Amniotic stem cell (primary cell): ENCODE measurements around the gene MAOB.

Source experiments
- DNase-seq: peaks from one replicate; lab custom pipeline; 2025; lab: John Stamatoyannopoulos, UW

Gene MAOB

DNA sequence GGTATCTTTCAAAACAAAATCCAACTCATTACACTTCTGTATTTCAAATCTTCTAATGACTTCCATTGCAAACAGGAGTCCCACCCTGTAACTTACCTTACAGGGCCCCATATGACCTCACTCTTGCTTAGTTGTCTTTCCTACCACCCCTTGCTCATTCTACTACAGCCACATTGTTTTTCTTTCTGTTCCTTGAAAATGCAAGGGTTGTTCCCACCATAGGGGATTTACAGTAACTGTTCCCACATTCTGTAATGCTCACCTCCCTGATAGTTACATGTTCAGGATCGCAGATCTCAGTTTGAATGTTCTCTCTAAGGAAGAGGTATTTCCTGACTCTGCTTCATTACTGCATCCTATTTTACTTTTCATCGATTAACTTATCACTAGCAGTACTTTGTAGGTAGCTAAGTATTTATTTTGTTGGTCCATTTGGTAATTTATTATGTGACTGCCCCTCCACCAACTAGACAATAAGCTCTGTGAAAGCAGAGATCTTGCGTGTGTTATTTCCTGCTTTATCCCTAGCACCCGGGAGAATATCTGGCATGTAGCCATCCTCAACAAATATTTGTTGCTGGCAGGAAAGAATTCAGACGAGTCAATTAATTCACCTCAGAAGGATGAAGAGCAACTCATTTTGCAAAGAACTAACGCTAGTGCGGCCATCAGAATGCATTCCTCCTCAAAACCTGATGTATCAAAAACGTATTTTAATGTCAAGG, 21.4 kb downstream of the MAOB start:
- DNase-seq, result no peak

DNA sequence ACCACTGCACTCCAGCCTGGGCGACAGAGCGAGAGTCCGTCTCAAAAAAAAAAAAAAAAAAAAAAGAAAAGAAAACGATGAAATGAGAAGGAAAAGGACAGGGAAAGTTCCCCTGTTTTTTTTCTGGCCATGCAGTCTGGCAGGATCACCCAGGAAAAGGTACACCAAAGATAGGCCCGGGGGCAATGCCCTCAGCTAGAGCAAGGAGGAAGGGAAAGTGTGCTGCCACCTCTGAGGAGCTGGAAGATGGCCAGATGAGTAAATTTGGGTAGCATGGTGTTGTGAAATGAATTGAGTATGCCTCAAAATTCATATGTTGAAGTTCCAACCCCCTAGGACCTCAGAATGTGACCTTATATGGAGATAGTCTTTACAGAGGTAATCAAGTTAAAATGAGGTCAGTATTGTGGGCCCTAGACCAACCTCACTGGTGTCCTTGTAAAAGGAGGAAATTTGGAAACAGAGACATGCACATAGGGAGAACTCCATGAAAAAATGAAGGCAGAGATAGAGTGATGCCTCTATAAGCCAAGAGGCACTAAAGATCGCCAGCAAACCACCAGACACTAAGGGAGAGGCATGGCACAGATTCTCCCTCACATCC, 28.9 kb downstream of the MAOB start:
- no peak for DNase-seq

GRCh38 chrX:43850629-43851028, 31.6 kb downstream of the MAOB start:
- no peak for DNase-seq

- DNase-seq, result no peak
Measured at GRCh38 chrX:43849173-43849572, 33.1 kb downstream of the MAOB start.

DNA sequence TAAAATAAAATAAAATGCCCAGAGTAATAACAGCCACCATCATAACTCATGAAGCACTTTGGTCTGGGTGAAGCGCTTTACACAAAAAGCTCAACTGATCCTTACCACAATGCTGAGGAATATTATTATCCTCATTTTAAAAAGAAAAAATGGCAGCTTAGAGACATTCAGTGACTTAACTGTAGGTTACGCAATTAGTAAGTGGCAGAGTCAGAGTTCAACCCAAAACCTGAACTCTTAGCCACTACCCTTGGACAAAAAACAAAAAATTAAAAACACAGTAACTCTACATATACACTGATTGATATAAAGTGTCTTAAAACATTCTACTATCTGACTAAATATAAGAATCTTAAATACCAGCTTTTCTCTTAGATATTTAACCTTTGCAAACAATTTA, 34.9 kb downstream of the MAOB start:
- DNase-seq, result no peak

DNA sequence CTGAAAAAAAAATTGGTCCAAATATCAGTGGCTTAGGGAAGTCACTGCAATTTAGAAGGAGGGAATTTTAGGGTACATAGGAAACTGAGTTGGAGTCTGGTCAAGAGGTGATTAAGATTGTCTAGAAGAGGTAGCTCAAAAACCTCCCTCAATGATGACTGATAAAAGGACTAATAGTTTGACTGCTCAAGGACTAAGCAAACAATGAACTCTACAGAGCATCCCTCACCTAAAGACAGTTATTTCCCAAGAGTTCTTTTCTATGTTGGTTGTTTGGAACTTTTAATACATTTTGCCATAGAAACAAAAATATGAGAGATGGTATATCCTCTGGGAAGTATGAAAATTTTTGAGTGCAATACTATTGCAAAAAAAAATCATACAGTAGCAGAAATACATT, 35.7 kb downstream of the MAOB start:
- DNase-seq, result no peak

- DNase-seq, result no peak
Measured at GRCh38 chrX:43845776-43846175, 36.5 kb downstream of the MAOB start.

DNA sequence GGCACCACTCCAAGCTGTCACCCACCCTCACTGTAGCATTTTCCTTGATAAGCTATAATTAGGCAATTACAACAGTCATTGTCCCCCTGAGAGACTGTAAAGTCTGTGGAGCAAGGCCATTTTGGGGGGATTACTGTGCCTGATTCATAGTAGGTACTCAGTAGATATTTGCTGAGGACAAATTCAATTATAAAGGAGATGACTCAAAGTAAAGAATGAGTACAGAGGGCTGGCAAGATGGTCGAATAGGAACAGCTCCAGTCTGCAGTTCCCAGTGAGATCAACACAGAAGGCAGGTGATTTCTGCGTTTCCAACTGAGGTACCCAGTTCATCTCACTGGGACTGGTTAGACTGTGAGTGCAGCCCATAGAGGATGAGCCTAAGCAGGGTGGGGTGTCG, 42.0 kb downstream of the MAOB start:
- no peak for DNase-seq

DNA sequence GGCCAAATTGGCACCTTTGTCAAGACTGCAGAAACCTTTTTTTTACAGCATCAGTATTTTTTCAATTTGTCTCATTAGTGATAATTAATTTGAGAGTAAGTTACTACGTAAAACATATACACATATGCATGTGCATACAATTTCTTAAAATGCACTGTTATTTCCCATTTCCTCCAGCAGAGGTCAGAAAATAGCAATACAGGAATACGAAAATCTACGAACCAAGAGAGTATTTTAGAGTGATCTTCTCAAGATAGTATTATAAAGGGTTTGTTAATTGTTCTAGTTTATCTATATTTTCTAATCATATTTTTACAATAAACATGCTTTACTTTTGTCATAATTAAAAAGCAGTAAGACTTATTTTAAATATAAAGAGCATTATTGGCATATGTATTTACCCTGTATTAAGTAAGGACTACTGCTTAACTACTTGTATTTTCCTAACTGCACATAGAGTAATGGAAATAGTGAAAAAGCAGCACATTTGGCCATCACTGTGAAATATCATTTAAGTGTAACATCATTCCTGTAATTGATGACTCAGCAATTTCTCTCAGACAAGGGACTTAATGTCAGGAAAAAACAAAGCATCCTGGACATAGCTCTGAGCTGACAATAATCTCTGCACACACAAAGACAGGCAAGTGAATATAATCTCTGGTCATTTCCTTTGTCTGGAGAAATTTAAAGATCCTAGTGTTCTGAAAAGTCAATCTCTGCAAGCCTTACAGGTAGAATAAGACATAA, 45.6 kb downstream of the MAOB start:
- no peak for DNase-seq

DNA sequence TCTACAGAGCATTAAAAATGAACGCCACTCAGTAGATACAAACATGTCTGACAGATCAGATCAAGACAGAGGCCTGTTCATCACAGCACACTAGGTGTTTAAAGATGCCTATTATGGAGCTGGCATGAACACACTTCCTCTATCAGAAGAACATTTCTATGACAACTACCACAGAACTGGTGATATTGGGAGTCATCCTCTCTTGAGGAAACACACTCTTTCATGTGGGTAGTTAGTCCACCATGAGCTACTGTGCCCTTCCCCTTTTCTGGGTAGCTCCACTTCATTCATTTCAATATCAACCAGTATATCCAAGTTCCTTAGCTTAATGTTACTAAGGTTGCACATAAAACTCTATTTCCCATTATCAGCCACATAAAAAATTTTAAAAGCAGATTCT, 46.7 kb downstream of the MAOB start:
- DNase-seq, result no peak

GRCh38 chrX:43827791-43828190, 54.5 kb downstream of the MAOB start:
- DNase-seq, result no peak

- no peak for DNase-seq
Measured at GRCh38 chrX:43822014-43822413, 60.2 kb downstream of the MAOB start.

DNA sequence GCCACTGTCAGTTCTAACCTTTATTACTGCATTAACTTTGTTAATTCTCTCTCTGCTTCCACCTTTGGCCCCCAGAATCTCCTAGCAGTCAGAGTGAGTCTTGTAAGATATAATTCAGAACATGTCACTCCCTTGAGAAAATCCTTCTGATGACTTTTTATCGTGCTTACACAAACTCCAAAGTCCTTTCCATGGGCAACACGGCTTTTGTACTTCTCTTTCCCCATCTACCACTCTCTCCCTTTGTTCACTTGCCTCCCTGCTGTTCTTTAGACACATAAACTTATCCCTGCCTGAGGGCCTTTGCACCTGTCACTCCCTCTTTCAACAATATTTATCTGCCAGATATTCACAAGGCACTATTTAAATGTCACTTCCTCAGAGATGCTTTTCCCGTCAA, 64.8 kb downstream of the MAOB start:
- no peak for DNase-seq

DNA sequence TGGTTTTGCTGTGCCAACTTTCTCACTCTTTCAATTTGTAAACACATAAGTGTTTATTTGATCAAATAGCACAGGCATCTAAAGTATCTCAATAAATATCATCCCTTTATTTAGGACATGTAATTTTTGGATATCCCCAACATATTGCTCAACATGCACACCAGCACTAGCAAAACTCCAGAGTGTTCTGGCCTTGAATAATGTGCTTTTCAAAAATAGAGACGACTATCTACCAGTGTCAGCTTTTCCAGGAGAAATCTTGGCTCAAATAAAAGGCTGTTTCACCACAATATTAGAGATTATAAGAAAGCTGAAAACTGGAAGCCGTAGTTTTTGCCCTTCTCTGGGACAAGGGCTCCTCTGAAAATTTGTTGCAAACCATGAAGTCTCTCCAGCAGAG, 67.0 kb downstream of the MAOB start:
- no peak for DNase-seq

- no peak for DNase-seq
Measured at GRCh38 chrX:43813898-43814297, 68.4 kb downstream of the MAOB start.

DNA sequence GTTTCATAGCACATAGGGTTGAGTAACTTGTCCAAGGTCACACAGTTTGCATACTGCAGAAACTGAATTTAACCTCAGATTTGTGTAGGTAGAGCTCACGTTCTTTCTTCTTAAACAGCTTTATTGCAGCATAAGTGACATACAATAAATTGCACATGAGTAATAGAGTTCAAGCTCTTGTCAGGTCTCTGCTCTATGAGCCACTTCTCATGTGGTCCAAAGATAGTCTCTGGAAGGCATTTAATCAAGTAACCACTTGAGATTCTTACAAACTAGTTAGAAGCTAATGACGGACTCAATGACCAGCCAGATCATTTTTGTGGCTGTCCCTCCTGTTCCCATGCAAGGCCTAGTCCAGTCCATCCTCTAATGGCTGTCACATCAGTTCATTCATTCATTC, 68.9 kb downstream of the MAOB start:
- DNase-seq, result no peak

- DNase-seq, result no peak
Measured at GRCh38 chrX:43809463-43809862, 72.8 kb downstream of the MAOB start.

DNA sequence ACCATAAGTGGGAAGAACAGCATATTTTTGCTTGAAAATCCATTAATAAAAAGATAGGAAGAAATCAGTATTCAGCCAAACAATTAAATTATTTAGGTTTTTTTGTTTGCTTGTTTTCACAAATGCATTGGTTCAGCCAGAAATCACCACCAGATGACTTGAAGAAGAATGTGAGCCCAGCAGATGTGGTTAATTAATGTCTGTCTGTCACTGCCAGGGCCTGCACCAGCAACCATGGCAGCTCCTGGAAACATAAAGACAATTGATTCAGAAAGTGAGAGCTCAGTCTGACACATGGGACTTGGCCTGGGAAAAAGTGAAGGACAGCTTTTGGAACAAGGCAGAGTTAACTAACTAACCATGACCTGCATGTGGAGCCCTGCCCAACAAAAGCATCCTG, 74.0 kb downstream of the MAOB start:
- DNase-seq, result no peak

DNA sequence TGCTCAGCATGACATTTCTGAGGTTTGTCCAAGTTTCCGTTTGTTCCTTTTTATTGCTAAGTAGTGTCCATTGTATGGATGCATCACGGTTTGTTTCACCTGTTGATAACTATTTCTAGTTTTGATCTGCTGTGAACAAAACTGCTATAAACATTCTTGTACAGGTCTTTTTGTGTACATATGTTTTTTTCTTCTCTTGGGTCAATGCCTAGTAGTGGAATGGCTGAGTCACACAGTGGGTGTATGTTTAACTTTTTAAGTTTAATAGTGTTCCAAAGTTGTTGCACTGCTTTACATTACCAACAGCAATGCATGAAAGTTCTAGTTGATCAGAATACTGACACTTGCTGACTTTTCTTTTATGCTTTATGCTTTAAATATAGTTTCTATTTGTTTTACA, 76.7 kb downstream of the MAOB start:
- no peak for DNase-seq

DNA sequence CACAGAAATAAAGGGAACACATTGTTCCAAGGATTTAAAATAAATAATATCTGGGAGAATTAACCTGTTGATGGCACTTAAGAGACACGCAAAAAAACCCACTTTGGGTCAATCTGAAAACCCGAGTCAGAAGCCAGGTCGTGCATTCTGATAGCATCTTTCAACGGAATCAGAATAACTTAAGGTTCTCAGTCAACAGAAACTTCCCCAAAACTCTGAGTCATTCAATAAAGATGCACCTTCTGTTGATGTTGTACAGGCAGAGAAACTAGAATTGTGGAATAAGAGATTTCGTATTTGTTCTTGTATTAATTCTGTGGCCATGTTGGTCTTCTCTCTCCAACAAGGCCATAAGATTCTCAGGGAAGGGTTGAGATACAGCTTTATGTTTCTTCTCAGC, 78.2 kb downstream of the MAOB start:
- DNase-seq, result no peak

- DNase-seq, result no peak
Measured at GRCh38 chrX:43785930-43786591, 96.2 kb downstream of the MAOB start.

GRCh38 chrX:43758044-43758443, 124.2 kb downstream of the MAOB start:
- no peak for DNase-seq

DNA sequence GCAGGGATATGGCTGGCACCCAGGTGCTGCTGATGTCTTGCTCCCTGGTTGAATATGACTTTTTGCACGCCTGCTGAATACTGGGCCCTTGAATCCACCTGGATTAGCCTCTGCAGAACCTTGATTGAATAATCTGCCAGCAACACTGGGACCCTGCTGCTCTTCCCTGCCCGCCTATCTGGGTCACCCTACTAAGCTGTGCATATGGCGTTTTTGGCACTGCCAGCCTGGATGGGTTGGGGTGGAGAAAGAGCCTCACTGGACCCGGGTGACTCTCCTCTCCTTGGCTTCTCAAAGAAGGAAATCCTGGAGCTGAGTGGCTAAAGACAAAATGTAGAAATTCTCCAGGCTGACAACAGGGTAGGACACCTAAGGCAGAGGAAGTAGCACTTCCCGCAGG, 126.2 kb downstream of the MAOB start:
- no peak for DNase-seq
